Upper lobe of left lung (tissue), 6 donors: Measurements from ENCODE around the gene SLC51B. TPM values are rescaled to one million over a fixed set of nuclear protein-coding genes. Genes with fewer than 3 reads are reported as not detected.
A peak's percentile ranks its signal among the peaks of the same experiment; 100 is the strongest.

Experiments
- ATAC-seq, 2 donors: fragments of 200-7000 bp; cut with Tn5 transposase; one replicate each; pipeline ENCODE4 v1.9.1; 2022; ENCODE audit warnings: mild to moderate bottlenecking in 2 of 2, moderate library complexity in 2 of 2; ENCODE audit not compliant: low FRiP score in 2 of 2
- DNase-seq, 2 donors: peaks; one replicate each; pipeline ENCODE4 v3.0.0-alpha.2; 2019 to 2020
- H3K27ac ChIP-seq, 4 donors: fragments of 200-600 bp; sonication (generic); one replicate each; pipeline ENCODE4 v1.5.1; 2016 to 2019
- H3K27me3 ChIP-seq, 4 donors: fragments of 200-600 bp; sonication (generic); one replicate each; pipeline ENCODE4 v1.5.1; 2017 to 2019
- H3K36me3 ChIP-seq, 4 donors: fragments of 200-600 bp; sonication (generic); one replicate each; pipeline ENCODE4 v1.5.1; 2016 to 2019
- H3K4me1 ChIP-seq, 4 donors: fragments of 200-600 bp; sonication (generic); one replicate each; pipeline ENCODE4 v1.5.1; 2018 to 2019
- H3K4me3 ChIP-seq, 4 donors: fragments of 200-600 bp; sonication (generic); one replicate each; pipeline ENCODE4 v1.5.1; 2017 to 2019; ENCODE audit warnings: mild to moderate bottlenecking in 2 of 4, moderate library complexity in 1 of 4
- H3K9me3 ChIP-seq, 4 donors: fragments of 200-600 bp; sonication (generic); one replicate each; pipeline ENCODE4 v1.5.1; 2018 to 2019
- CTCF ChIP-seq, 6 experiments: fragments of 450-650 bp in 4 of 6; fragments of 200-600 bp in 2 of 6; sonication (generic) in 2 of 6; IDR thresholded peaks; one replicate each; pipeline ENCODE4 v1.5.1; 2016 to 2019; ENCODE audit warnings: antibody characterized with exemption in 6 of 6
- EP300 ChIP-seq, 4 donors: sonication (generic); formaldehyde crosslinking; IDR thresholded peaks; one replicate each; pipeline ENCODE4 v1.5.1; 2017; ENCODE audit warnings: antibody characterized with exemption in 4 of 4, control low read depth in 2 of 4
- POLR2A ChIP-seq, 4 donors: fragments of 450-650 bp; IDR thresholded peaks; one replicate each; pipeline ENCODE4 v1.5.1; 2016 to 2017; ENCODE audit warnings: antibody characterized with exemption in 4 of 4, mild to moderate bottlenecking in 2 of 4
- POLR2AphosphoS5 ChIP-seq, 2 donors: sonication (generic); formaldehyde crosslinking; IDR thresholded peaks; one replicate each; pipeline ENCODE4 v1.5.1; 2017; ENCODE audit warnings: antibody characterized with exemption in 2 of 2
- WGBS, 2 donors: methylation state at CpG; one replicate each; pipeline ENCODE4 v1.1.5; 2017 to 2018; 5-methylcytosine and 5-hydroxymethylcytosine counted together
- total RNA-seq, 6 donors: library from RNA; depleted of rRNA in 4 of 6; stranded (reverse); fragments of >200 nt in 4 of 6; gene quantifications; one replicate each; pipeline versions ENCODE4 v1.1.0 to v1.2.1, GENCODE V29; 2016 to 2021
- donor health status: DM: no; HTN: no; CAD: no; lungs with moderate emphysema.
- donor health status: DM: no; HTN: yes; CAD: no; lungs with severe emphysema.

SLC51B gene
- total RNA-seq, 6 donors from 2014 or later = 0.69 to 6.6 (median 4.4) TPM; not detected in 2

- DNase-seq = no peak
- Histone ChIP-seq H3K36me3 (no peaks in the 10 kb centered on the region), H3K4me1 (peaks cover 11 to 18% (median 14%) of the 10 kb centered on the region in 4 donors), H3K27ac (peak overlapping the region; percentile 83 to 92 (median 90)), H3K9me3 (no peaks in the 10 kb centered on the region), H3K27me3 (peaks cover 0 to 13% (median 6%) of the 10 kb centered on the region in 4 donors), H3K4me3 (peak overlapping the region; percentile 24 to 54 (median 48))
- TF ChIP-seq POLR2AphosphoS5 (IDR thresholded peaks at IDR 0.05) (no peak), POLR2A (IDR thresholded peaks at IDR 0.05) (no peak), EP300 (IDR thresholded peaks at IDR 0.05) (no peak), CTCF (IDR thresholded peaks at IDR 0.05) (no peak)
- no peak for ATAC-seq
- WGBS, 2 donors = 30 to 34% methylated on average over 8 of the region's 8 CpGs
Observed at GRCh38 chr15:65067317-65067644, 22.1 kb downstream of the SLC51B start.

GRCh38 chr15:65067645-65068402 lies 22.6 kb downstream of the SLC51B start, which contains the start of gene RASL12:
RASL12 (minus strand) TSS chr15:65067991; CDS start chr15:65067835, 156 bp downstream.
- DNase-seq = peak in 1 of 2 donors; percentile 88
- no peak for TF ChIP-seq CTCF (IDR thresholded peaks at IDR 0.05)
- TF ChIP-seq POLR2A (IDR thresholded peaks at IDR 0.05) = peak in 2 of 4 donors; percentile 44 to 46
- no peak for TF ChIP-seq EP300 (IDR thresholded peaks at IDR 0.05)
- TF ChIP-seq POLR2AphosphoS5 (IDR thresholded peaks at IDR 0.05) = no peak
- peaks cover 11 to 18% (median 14%) of the 10 kb centered on the region in 4 donors for H3K4me1 ChIP-seq

GRCh38 chr15:65068403-65068788 lies 23.2 kb downstream of the SLC51B start:
- DNase-seq (no peak), ATAC-seq (no peak)
- H3K9me3 ChIP-seq = no peaks in the 10 kb centered on the region
- WGBS, 2 donors = 73 to 87% methylated on average over 3 of the region's 3 CpGs
- H3K4me1 ChIP-seq = peaks cover 11 to 18% (median 14%) of the 10 kb centered on the region in 4 donors
- H3K4me3 ChIP-seq = peak overlapping the region in 3 of 4 donors; percentile 44 to 54 (median 51)
- H3K27me3 ChIP-seq = peaks cover 0 to 13% (median 6%) of the 10 kb centered on the region in 4 donors
- no peaks in the 10 kb centered on the region for H3K36me3 ChIP-seq
- TF ChIP-seq EP300 (IDR thresholded peaks at IDR 0.05) (no peak), POLR2A (IDR thresholded peaks at IDR 0.05) (no peak), POLR2AphosphoS5 (IDR thresholded peaks at IDR 0.05) (no peak), CTCF (IDR thresholded peaks at IDR 0.05) (no peak)
- peak overlapping the region; percentile 83 to 92 (median 90) for H3K27ac ChIP-seq

More at GRCh38 chr15:65067645-65068402, 22.6 kb downstream of the SLC51B start, which contains the start of gene RASL12:
- H3K4me3 ChIP-seq = peak within 1 kb of the TSS; percentile 24 to 54 (median 48)
- ATAC-seq = peak in 1 of 2 donors; percentile 33
- H3K36me3 ChIP-seq = no peaks in the 10 kb centered on the region
- WGBS, 2 donors = 9 to 17% methylated on average over 3 to 22 of the region's 66 CpGs
- H3K9me3 ChIP-seq = no peaks in the 10 kb centered on the region
- peak within 1 kb of the TSS; percentile 83 to 92 (median 90) for H3K27ac ChIP-seq
- H3K27me3 ChIP-seq = peaks cover 0 to 13% (median 6%) of the 10 kb centered on the region in 4 donors

- Histone ChIP-seq H3K36me3 (no peaks in the 10 kb centered on the region), H3K9me3 (no peaks in the 10 kb centered on the region), H3K27me3 (peaks cover 0 to 13% (median 6%) of the 10 kb centered on the region in 4 donors), H3K4me3 (no peak overlapping the region), H3K27ac (peak overlapping the region in 3 of 4 donors; percentile 89 to 92 (median 91)), H3K4me1 (peaks cover 11 to 18% (median 14%) of the 10 kb centered on the region in 4 donors)
- peak; percentile 66 to 73 for ATAC-seq
- 50% methylated on average over 1 of the region's 1 CpG; no CpG with 5 or more reads in 1 of the 2 donors for WGBS, 2 donors
- DNase-seq = no peak
- TF ChIP-seq POLR2A (IDR thresholded peaks at IDR 0.05) (no peak), EP300 (IDR thresholded peaks at IDR 0.05) (no peak), POLR2AphosphoS5 (IDR thresholded peaks at IDR 0.05) (peak; percentile 63 to 69)
Observed at GRCh38 chr15:65069179-65069578, 24.0 kb downstream of the SLC51B start.

- H3K27ac ChIP-seq = peak overlapping the region; percentile 51 to 74 (median 54)
- DNase-seq (no peak), ATAC-seq (no peak)
- no peak for TF ChIP-seq EP300 (IDR thresholded peaks at IDR 0.05)
- no peak for TF ChIP-seq CTCF (IDR thresholded peaks at IDR 0.05)
- no peak for TF ChIP-seq POLR2AphosphoS5 (IDR thresholded peaks at IDR 0.05)
- no peak for TF ChIP-seq POLR2A (IDR thresholded peaks at IDR 0.05)
- peaks cover 11 to 18% (median 14%) of the 10 kb centered on the region in 4 donors for H3K4me1 ChIP-seq
- H3K36me3 ChIP-seq = no peaks in the 10 kb centered on the region
- H3K4me3 ChIP-seq = no peak overlapping the region
- no peaks in the 10 kb centered on the region for H3K9me3 ChIP-seq
- 75 to 77% methylated on average over 5 of the region's 5 CpGs for WGBS, 2 donors
- H3K27me3 ChIP-seq = peaks cover 0 to 13% (median 6%) of the 10 kb centered on the region in 4 donors
Observed at GRCh38 chr15:65069779-65070546, 24.8 kb downstream of the SLC51B start.
